ENCODE data around the gene CBX8. TPM values are rescaled to one million over a fixed set of nuclear protein-coding genes. Genes with fewer than 3 reads are reported as not detected.

Gene CBX8
- total and polyA plus RNA-seq, 2 of the 8 experiments (the other 6 are each of a cell fraction or from before 2014, with no cell fraction given), result 0.09 to 2.1 TPM

DNA sequence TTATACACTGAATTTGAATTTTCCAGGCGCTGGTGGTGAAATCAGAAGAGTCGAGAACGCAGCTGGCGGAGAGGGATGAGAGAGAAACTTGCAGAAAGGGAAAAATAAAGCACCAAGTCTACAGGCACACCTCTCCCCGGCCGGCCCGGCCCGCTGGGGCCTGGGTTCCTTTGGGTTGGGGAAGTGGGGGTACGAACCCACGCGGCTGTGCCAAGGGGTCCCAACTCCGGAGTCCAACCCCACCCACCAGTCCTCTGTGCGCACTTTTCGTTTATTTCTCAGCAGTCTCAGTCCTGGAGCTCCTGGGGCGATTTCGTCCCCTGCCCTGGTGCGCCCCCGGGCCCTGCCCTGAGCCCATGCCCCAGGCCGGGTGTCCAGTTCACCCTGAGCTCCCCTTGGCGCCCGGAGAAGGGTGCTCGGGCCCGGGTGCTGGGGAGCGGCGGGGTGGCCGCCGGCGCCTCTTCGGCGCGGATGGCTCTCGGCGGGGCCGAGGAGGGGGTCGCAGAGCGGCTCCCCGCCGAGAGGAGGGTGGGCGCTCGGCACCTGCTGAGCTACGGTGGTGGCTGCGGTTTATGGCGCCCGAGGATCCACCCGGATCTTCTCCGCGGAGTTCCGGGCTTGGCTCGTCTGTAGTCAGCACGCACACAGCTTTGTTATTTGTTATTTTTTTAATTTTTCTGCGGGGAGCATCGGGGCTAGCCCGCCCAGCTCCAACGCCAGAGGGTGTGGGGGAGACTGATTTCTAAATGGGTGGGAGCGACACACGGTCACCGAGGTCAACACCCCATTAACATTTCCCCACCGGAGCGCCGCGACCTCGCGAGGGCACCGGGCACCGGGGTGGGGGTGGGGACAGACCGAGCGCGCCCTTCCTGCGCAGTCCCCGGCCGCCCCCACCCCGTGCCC, 15.7 kb upstream of the CBX8 start (continued):
- TF ChIP-seq SP4 (IDR thresholded peaks at IDR 0.05; ENCODE audit: low read length) (no peak), EP300 (IDR thresholded peaks at IDR 0.05; ENCODE audit: borderline replicate concordance in 1 of 2, low read depth in 2 of 2, low read length in 2 of 2) (no peak), SRF (IDR thresholded peaks at IDR 0.05; ENCODE audit: low read depth, low read length) (no peak), CBX8 (IDR thresholded peaks at IDR 0.05; ENCODE audit: borderline replicate concordance, low read depth, low read length) (peak; percentile 70), POLR2AphosphoS5 (IDR thresholded peaks at IDR 0.05; ENCODE audit: low read depth, low read length) (no peak), SP1 (IDR thresholded peaks at IDR 0.05; ENCODE audit: low read depth, low read length) (no peak), HDAC6 (IDR thresholded peaks at IDR 0.05; ENCODE audit: low read depth, low read length) (no peak), RNF2 (IDR thresholded peaks at IDR 0.05; ENCODE audit: borderline replicate concordance, low read depth, low read length, missing control alignments, poor library complexity, severe bottlenecking) (peak; percentile 91), BCL11A (IDR thresholded peaks at IDR 0.05; ENCODE audit: low read depth in 2 of 2, low read length in 2 of 2) (no peak), ZNF274 (IDR thresholded peaks at IDR 0.05; ENCODE audit: borderline replicate concordance, extremely low read depth, low read length) (no peak), RAD21 (IDR thresholded peaks at IDR 0.05 in 1 of 2, conservative IDR thresholded peaks at IDR 0.05 in 1 of 2; ENCODE audit: low read depth in 2 of 2, low read length in 2 of 2) (no peak), FOSL1 (IDR thresholded peaks at IDR 0.05; ENCODE audit: insufficient read depth, low read depth, low read length) (no peak), SIX5 (IDR thresholded peaks at IDR 0.05; ENCODE audit: low read depth, low read length) (no peak), SP2 (IDR thresholded peaks at IDR 0.05; ENCODE audit: low read length) (no peak), SUZ12 (IDR thresholded peaks at IDR 0.05; ENCODE audit: low read length) (peak; percentile 90), HDAC2 (IDR thresholded peaks at IDR 0.05; ENCODE audit: borderline replicate concordance in 1 of 2, low read depth in 2 of 2, low read length in 2 of 2) (no peak), YY1 (IDR thresholded peaks at IDR 0.05; ENCODE audit: low read depth, low read length) (no peak)
- TF ChIP-seq, protein P1, sequence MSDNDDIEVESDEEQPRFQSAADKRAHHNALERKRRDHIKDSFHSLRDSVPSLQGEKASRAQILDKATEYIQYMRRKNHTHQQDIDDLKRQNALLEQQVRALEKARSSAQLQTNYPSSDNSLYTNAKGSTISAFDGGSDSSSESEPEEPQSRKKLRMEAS (IDR thresholded peaks at IDR 0.05), result no peak
- TF ChIP-seq, protein P2, sequence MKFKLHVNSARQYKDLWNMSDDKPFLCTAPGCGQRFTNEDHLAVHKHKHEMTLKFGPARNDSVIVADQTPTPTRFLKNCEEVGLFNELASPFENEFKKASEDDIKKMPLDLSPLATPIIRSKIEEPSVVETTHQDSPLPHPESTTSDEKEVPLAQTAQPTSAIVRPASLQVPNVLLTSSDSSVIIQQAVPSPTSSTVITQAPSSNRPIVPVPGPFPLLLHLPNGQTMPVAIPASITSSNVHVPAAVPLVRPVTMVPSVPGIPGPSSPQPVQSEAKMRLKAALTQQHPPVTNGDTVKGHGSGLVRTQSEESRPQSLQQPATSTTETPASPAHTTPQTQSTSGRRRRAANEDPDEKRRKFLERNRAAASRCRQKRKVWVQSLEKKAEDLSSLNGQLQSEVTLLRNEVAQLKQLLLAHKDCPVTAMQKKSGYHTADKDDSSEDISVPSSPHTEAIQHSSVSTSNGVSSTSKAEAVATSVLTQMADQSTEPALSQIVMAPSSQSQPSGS (IDR thresholded peaks at IDR 0.05; ENCODE audit: low read length), result no peak
- TF ChIP-seq, protein P3, sequence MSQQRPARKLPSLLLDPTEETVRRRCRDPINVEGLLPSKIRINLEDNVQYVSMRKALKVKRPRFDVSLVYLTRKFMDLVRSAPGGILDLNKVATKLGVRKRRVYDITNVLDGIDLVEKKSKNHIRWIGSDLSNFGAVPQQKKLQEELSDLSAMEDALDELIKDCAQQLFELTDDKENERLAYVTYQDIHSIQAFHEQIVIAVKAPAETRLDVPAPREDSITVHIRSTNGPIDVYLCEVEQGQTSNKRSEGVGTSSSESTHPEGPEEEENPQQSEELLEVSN (IDR thresholded peaks at IDR 0.05), result no peak

Data from H1 (cell line).